Activated CD8-positive, alpha-beta memory T cell treated with anti-CD3 and anti-CD28 coated beads, Interleukin-2, amount 50 U/mL, for 4 hours (primary cell): ENCODE measurements around the gene NIPBL.
"Not testable (repeated sequence)": the region's sequence is repeated elsewhere in the genome, so short reads cannot be mapped to it uniquely, and the experiment has no call there.

Source experiments
- DNase-seq: peaks from one replicate; pipeline ENCODE4 v3.0.0-alpha.2; 2020

Gene NIPBL

GRCh38 chr5:37039824-37040223, 163.3 kb downstream of the NIPBL start:
- no peak for DNase-seq

- DNase-seq = no peak
Observed at GRCh38 chr5:37043693-37044092, 167.1 kb downstream of the NIPBL start.

- no peak for DNase-seq
Observed at GRCh38 chr5:37044120-37044519, 167.6 kb downstream of the NIPBL start.

DNA sequence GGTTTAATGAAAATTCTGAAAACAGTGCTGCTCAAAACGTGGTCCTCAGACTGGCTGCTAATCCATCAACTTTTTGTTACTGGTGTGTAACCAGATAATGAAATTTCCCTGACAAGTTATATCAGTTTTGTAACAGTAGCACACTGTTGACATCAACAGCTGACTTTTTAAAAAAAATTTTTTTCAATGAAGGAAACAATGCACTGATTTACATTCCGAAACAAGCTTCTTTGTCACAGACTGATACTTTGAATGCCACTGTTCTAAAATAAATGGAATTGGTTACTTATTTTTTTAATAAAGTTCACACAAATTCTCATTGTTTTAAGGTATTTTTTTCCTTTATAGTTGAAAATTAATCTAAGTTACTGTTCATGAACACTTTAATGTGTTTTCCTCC, 169.1 kb downstream of the NIPBL start:
- DNase-seq = no peak

- no peak for DNase-seq
Observed at GRCh38 chr5:37047947-37048346, 171.4 kb downstream of the NIPBL start.

DNA sequence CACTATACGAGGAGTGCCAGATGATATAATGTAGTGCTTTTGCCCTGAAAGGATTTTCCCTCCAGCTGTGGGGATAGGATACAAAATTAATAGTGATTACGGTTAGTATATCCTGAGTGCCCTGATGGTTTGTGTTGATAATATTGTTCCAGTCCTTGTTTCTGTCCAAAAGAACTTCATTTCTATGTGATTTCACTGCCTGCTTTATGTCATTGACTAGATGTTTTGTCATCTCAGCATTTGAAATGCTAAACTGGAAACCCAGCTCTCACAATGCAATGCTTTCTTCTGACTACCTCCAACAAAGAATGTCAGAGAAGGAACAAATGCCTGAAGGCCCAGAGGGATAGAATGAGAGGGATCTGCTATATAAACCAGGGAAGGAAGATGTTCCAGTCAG, 177.8 kb downstream of the NIPBL start:
- no peak for DNase-seq

DNA sequence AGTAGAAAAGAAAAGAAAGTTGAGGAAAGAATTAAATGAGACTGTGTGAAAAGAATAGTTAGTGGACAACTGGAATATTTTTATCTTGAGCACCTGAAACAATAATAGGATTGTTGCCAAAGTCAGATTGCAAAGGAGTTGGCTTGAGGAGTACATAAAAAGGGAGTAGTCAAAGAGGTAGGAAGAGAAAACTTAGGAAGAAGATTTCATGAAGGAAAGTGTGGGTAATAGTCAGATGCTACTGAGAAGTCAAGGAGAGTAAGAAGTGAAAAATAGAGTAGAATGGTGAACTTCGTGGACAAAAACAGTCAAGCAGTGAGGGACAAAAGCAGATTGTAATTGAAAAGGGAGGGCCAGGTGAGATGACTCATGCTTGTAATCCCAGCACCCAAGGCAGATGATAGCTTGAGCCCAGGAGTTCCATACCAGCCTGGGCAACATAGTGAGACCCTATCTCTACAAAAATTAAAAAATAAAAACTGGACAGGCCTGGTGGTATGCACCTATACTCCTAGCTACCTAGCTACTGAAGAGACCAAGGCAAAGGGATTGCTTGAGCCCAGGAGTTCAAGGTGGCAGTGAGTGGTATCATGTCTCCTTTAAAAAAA, 178.9 kb downstream of the NIPBL start:
- no peak for DNase-seq

DNA sequence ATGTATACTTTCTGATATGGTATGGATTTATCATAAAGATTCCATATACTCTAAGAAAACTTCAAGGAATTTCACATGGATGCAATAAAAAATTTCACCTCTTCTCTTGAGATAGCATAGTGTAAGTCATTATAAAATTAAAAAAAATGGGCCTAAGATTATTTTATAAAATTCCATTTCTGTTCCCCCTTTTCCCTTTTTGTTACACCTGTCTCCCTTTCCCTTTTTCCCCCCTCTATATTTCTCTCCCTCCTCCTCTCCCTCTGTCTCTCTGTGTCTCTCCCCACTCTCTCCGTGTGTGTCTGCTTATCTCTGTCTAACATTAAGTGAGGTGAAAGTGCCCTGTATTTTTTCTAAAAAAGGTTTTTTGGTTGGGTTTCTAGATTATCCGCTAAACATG, 180.2 kb downstream of the NIPBL start:
- no peak for DNase-seq

- no peak for DNase-seq
Observed at GRCh38 chr5:37060030-37060429, 183.5 kb downstream of the NIPBL start.

DNA sequence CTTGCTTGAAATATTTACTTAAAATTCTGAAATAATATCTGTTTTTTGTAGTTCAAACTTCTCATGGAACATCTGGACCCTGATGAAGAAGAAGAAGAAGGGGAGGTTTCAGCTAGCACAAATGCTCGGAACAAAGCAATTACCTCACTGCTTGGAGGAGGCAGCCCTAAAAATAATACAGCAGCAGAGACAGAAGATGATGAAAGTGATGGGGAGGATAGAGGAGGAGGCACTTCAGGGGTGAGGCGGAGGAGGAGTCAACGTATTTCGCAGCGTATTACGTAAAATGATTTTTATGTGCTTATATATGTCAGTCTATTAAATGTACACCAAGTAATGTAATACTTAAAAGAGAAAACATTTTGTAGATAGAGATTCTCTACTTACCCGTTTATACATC, 187.2 kb downstream of the NIPBL start:
- no peak for DNase-seq

- DNase-seq = no peak
Observed at GRCh38 chr5:37064442-37064841, 187.9 kb downstream of the NIPBL start.

- DNase-seq = no peak
Observed at GRCh38 chr5:37071487-37071886, 194.9 kb downstream of the NIPBL start.

DNA sequence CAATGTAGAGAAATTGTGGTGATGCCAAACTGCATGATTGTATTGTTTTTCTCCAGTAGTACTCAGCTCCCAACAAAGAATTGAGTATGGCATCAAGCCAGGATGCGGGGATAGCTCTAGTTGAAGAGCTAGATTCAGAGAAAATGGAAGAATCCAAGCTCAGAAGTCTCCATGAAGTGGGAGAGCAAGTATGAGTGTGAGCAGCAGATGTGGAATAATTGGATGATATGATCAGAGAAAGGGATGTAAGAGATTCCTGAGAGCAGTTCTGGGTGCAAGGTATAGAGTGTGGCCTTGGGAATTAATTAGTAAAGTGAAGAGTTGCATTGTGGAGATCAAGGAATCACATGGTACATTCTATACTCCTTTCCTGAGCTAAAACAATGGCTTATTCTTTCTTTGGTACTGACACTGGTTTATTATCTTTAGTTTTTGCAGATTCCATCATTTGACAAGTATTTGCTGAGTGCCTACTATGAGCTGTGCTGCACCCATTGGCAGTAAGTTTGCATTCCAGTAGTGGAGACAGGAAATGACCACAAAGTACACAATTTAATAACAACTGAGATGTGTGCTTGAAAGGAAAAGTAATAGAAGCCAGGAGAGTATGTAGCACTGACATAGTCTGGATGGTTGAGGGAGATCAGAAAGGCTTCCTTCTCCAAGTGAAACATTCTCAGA, 195.5 kb downstream of the NIPBL start:
- no peak for DNase-seq

GRCh38 chr5:37075399-37075950, 198.9 kb downstream of the NIPBL start:
- DNase-seq = no peak

DNA sequence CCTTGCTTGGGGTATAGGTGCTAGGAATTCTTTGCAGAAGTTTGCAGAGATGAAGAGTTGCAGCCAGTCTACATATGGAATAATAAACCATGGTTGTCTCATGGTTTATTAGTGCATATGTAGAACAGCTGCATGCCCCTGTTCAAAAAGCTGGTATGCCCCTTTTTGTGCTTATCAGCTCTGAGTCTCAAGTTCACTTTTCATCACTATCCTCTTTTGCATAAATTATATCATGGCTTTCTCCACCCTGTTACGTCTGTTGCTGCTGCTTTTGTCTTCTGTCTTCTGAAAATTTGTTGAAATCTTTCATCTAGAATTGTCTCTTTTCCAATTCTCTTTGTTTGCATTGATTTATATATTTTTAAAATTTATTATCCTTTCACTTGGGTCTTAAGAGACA, 200.6 kb downstream of the NIPBL start:
- DNase-seq = no peak

- DNase-seq = no peak
Observed at GRCh38 chr5:37080697-37081096, 204.1 kb downstream of the NIPBL start.

GRCh38 chr5:37082977-37083376, 206.4 kb downstream of the NIPBL start:
- DNase-seq = not testable (repeated sequence)

GRCh38 chr5:37086026-37086425, 209.5 kb downstream of the NIPBL start:
- DNase-seq = not testable (repeated sequence)

DNA sequence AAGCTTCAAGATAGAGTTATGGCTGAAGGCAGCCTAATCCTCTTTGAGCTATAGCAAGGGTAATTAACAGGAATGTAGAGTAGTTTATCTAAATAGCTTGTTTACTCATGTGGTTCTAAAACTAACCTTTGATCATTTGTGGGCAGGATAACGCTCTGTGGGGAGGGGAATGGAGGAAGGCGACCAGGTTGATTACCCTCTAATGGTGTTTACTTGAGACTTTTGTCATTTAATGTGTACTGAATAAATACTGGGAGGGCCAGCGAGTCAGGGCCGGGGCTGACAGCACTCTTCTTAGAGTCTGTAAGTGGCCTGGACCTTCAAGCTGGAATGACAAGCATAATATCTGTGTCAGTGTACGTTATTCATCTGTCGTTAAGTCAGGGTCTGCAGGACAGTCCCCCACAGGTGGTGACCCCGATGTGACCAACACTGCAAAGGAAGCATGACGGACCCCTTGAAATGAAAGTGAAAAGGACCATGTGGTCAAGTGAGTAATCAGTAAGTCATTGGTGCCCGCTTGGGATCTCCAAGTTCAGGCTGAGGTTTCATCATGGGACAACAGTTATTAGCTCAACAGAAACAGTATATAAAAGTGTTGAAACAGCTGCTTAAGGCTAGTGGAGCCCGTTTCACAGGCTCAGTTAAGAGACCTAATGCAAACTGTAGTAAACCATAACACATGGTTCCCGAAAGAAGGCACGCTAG, 210.1 kb downstream of the NIPBL start:
- no peak for DNase-seq

DNA sequence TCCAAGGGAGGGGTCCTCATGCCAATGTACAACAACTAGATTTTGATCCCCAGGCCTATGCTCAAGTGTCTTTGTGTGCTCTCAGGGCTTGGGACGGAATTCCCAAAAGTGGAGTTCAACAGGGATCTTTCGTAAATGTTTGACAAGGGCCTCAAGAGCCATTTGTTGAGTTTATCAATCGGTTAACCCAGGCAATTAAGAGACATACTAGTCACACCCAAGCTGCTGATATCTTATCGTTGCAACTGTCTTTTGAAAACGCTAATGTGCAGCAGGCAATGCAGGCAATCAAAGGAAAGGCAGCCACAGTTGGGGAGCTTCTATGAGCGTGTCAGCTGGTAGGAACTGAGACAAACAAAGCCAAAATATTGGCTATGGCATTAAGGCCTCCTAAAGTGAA, 211.4 kb downstream of the NIPBL start:
- DNase-seq = no peak

- no peak for DNase-seq
Observed at GRCh38 chr5:37090123-37090726, 213.7 kb downstream of the NIPBL start.

DNA sequence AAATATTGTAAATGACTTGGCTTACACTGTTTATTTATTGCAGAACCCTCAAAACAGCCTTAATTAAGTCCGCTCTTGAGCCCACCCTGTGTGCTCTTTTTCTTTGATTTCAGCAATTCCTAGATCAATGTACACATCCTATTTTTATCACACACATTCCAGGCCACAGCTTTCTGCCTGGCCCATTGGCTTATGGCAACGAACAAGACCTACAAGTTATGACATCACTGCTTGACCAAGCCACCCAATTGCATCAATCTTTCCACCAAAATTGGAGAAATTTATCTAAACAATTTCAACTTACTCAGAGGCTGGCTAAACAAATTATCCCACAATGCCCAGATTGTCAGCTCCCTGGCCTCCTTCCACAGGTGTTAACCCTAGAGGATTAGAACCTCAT, 214.2 kb downstream of the NIPBL start:
- DNase-seq = no peak

DNA sequence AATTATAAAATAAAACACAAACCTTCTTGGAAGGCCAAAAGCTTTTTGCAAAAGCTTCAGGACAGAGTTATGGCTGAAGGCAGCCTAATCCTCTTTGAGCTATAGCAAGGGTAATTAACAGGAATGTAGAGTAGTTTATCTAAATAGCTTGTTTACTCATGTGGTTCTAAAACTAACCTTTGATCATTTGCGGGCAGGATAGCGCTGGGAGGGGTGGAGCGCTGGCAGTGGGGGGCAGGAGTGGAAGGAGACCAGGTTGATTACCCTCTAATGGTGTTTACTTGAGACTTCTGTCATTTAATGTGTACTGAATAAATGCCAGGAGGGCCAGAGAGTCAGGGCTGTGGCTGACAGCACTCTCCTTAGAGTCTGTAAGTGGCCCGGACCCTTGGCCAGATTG, 217.2 kb downstream of the NIPBL start:
- not testable (repeated sequence) for DNase-seq

DNA sequence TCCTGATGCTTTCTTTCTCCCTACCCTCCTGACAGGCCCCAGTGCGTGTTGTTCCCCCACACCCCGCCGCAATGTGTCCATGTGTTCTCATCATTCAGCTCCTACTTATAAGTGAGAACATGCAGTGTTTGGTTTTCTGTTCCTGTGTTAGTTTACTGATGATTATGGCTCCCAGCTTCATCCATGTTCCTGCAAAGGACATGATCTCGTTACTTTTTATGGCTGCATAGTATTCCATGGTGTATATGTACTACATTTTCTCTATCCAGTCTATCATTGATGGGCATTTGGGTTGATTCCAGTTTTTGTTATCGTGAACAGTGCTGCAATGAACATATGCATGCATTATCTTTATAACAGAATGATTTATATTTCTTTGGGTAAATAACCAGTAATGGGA, 222.7 kb downstream of the NIPBL start:
- DNase-seq = not testable (repeated sequence)
